Ureter (tissue), 1 donor: ENCODE measurements around the gene ARID3A. TPM values are rescaled to one million over a fixed set of nuclear protein-coding genes. Genes with fewer than 3 reads are reported as not detected.

ENCODE experiments used
- DNase-seq: peaks from one replicate; pipeline ENCODE4 v3.0.0-alpha.2; 2020; ENCODE audit warnings: low spot score
- total RNA-seq: library from RNA; stranded (reverse); gene quantifications from one replicate; pipeline ENCODE4 v1.2.4, GENCODE V29; 2023
- donor health status: DM: yes; HTN: yes; CAD: no.

The ARID3A gene
- total RNA-seq, 1 donor from 2014 or later = 8.4 TPM

DNA sequence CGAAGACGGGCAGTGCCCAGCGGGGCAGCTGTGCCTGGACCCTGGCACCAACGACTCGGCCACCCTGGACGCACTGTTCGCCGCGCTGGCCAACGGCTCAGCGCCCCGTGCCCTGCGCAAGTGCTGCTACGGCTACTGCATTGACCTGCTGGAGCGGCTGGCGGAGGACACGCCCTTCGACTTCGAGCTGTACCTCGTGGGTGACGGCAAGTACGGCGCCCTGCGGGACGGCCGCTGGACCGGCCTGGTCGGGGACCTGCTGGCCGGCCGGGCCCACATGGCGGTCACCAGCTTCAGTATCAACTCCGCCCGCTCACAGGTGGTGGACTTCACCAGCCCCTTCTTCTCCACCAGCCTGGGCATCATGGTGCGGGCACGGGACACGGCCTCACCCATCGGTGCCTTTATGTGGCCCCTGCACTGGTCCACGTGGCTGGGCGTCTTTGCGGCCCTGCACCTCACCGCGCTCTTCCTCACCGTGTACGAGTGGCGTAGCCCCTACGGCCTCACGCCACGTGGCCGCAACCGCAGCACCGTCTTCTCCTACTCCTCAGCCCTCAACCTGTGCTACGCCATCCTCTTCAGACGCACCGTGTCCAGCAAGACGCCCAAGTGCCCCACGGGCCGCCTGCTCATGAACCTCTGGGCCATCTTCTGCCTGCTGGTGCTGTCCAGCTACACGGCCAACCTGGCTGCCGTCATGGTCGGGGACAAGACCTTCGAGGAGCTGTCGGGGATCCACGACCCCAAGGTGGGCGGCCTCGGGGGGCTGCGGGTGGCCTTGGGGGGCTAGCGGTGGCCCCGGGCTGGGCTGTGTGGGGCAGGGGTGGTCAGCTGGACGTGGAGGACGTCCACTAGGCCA is 79.2 kb downstream of the ARID3A start:
- no peak for DNase-seq

DNA sequence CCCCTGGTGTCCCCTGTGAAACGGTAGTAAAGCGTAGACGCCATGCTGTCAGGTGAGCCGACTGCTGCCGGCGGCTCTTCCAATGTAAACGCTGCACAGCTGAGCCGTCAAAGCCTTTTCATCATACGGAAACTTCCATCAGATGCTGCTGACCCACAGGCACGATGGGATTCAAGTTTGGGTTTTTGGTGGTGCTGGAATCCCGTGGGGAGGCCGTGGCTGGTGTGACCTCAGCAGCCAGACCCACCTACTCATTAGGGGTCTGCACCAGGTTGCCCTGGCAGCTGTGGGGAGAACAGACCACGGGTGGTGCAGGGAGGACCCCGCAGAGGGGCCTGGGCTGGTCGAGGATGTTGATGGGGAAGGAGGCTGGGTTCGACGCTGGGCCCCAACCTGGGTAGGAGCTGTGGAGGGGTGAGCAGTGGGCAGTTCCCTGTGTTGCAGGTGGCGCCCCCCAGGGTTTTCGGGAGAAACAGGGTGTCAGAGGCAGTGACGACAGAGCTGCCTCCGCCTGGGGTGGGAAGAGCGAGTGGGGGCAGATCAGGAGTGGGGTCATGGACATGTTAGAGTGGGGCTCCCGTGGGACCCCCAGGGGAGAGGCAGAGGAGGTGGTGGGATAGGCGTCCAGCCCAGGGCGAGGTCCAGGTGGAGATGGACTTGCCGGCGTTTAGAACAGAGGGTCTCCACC is 81.0 kb downstream of the ARID3A start:
- no peak for DNase-seq

DNA sequence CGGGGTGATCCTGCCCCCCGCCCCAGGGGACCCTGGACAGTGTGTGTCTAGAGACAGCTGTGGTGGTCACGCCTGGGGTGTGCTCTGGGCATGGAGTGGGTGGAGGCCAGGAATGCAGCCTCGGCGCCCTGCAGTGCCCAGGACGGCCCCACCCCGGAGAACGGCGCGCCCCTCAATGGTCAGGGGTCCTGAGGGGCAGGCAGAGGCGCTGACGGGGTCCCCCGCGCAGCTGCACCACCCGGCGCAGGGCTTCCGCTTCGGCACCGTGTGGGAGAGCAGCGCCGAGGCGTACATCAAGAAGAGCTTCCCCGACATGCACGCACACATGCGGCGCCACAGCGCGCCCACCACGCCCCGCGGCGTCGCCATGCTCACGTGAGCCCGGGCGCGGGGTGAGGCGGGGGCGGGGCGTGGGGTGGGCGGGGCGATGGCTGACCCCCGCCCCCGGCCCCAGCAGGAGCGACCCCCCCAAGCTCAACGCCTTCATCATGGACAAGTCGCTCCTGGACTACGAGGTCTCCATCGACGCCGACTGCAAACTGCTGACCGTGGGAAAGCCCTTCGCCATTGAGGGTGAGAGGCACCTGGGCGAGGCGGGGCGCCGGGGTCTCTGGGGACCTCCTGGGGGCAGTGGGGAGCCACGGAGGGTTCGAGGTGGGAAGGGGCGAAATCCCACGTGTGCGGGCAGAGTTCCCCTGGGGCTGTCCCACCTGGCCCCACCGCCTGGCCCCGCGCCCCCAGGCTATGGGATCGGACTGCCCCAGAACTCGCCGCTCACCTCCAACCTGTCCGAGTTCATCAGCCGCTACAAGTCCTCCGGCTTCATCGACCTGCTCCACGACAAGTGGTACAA is 81.8 kb downstream of the ARID3A start:
- no peak for DNase-seq

GRCh38 chr19:1008268-1009040 is 82.6 kb downstream of the ARID3A start:
- no peak for DNase-seq

GRCh38 chr19:1009041-1009980 is 83.5 kb downstream of the ARID3A start:
- DNase-seq = no peak

GRCh38 chr19:1009981-1010538 is 84.2 kb downstream of the ARID3A start:
- no peak for DNase-seq

DNA sequence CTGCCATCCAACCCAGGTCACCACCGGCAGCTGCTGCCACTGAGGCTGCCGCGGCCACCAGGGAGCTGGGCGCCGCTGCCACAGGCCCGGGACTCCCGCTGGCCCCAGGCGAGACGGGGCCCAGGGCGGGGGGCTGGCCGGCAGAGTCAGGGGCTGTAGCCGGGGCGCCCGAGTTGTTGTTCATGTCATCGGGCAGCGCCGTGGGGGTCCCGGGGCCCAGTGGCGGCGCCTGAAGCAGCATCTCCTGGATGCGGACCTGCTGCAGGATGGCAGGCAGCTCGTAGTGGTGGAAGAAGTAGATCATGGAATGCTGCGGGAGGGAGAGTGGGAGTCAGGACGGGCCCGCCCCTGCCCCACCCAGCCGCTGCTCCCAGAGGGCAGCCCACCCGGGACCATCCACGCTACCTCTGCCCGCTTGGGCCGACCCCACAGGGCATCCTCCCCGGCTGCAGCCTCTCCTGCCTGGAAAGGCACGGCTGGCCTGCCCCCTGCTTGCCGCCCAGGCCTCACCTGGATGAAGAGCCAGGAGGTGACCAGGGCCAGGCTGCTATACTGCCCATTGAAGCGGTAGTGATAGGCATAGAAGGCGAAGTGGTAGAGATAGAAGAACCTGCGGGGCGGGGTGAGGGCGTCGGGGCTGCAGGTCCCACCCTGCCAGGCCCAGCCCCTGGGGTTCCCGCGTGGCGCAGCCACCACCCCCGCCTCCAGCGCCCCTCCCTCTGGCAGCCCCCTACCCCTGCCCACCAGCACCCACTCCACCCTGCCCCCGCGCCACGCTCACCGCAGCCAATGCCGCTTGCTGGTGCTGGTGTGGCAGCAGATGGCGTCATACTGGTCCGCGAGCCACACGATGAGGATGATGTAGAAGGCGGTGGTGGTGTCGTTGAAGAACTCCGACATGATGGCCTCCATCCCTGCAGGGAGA is 85.0 kb downstream of the ARID3A start:
- DNase-seq = no peak

GRCh38 chr19:1011831-1012333 is 86.0 kb downstream of the ARID3A start:
- DNase-seq = no peak

- no peak for DNase-seq
Observed at GRCh38 chr19:1012334-1012733, 86.5 kb downstream of the ARID3A start.

- no peak for DNase-seq
Observed at GRCh38 chr19:1013218-1013617, 87.4 kb downstream of the ARID3A start.

GRCh38 chr19:1014161-1015060 is 88.6 kb downstream of the ARID3A start:
- no peak for DNase-seq

- DNase-seq = no peak
Observed at GRCh38 chr19:1015061-1015781, 89.4 kb downstream of the ARID3A start.

GRCh38 chr19:1015782-1016646 is 90.2 kb downstream of the ARID3A start:
- DNase-seq = no peak

DNA sequence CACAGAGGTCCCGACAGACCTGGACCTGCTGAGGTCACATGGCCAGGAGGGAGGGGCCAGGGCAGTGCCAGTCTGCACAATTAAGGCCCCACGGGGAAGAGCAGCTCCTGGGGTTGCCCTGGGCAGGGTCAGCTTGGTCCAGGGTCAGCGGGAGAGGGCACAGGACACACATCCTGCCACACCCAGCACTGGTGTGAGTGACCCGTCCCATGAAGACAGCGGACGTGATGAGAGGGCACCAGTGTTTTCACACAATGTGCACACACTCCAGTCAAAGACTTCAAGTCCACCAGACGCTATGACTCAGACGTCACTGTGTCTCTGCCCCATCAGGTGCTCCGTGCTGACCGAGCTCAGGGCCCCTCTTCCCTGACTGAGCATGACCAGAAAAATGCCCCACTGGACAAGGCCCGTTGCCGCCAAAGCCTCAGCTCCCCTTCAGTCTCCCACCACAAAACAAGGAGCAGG is 90.8 kb downstream of the ARID3A start:
- no peak for DNase-seq

GRCh38 chr19:1017115-1017905 is 91.5 kb downstream of the ARID3A start:
- no peak for DNase-seq
